ENCODE data around the gene SMIM15. TPM values are rescaled to one million over a fixed set of nuclear protein-coding genes. Genes with fewer than 3 reads are reported as not detected.
A peak's percentile ranks its signal among the peaks of the same experiment; 100 is the strongest.

Gene SMIM15
- 10 to 100 TPM; 15.5 to 26.8 TPM for total RNA-seq

- Histone ChIP-seq H3K4me1 (peaks cover 0 to 18% of the 10 kb centered on the region in 2 donors), H3K27ac (peak within 1 kb of the TSS; percentile 95 to 96), H3K9me3 (no peaks in the 10 kb centered on the region), H3K4me3 (peak within 1 kb of the TSS; percentile 84 to 87), H3K27me3 (no peaks in the 10 kb centered on the region), H3K36me3 (peaks cover 14% of the 10 kb centered on the region)
- no peak for TF ChIP-seq CTCF (IDR thresholded peaks at IDR 0.05)
- DNase-seq (ENCODE audit: low spot score) = peak; percentile 88
These were observed at the start of gene SMIM15 for GRCh38 chr5:61162010-61162831. Gene SMIM15 (minus strand): TSS chr5:61162468. CDS start chr5:61160171, 2,297 bp downstream.

DNA sequence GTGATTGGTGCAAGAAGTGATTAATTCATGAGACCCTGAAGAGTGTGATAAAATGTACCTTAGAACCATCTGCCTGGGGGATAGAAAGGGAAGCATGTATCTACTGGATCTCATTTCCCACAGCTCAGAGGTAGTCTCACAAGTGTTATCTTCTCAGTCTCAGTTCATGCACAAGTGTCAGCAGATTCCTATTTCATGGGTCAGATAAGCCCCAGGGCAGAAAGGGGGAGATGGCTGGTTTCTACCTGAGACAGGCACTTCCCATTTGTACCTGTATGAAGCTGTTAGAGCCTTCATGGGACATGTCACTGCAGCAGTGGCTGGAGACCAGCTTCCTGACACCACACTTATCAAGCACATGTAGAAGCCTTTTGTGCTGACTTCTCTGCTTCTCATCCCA, 45.6 kb upstream of the SMIM15 start:
- Histone ChIP-seq H3K9me3 (peaks cover 0 to 5% of the 10 kb centered on the region in 2 donors), H3K4me1 (no peaks in the 10 kb centered on the region), H3K4me3 (no peak overlapping the region), H3K27ac (no peak overlapping the region), H3K27me3 (no peaks in the 10 kb centered on the region), H3K36me3 (no peaks in the 10 kb centered on the region)
- no peak for DNase-seq (ENCODE audit: low spot score)
- no peak for TF ChIP-seq CTCF (IDR thresholded peaks at IDR 0.05)

DNA sequence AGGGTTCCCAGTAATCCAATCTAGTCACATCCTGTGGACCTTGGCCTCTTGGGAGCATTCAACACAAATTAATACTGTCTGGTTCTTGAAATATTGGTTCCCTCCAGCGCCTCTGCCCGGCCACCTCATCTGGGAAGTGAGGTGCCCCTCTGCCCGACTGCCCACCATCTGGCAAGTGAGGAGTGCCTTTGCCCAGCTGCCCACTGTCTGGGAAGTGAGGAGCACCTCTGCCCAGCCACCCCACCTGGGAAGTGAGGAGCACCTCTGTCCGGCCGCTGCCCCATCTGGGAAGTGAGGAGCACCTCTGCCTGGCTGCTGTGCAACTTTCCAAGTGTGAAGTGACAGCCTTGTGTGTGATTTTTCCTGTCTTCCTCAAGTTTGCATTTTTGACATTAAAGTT, 42.7 kb upstream of the SMIM15 start:
- no peaks in the 10 kb centered on the region for H3K27me3 ChIP-seq
- no peak overlapping the region for H3K4me3 ChIP-seq
- no peak overlapping the region for H3K27ac ChIP-seq
- TF ChIP-seq CTCF (IDR thresholded peaks at IDR 0.05) = no peak
- H3K36me3 ChIP-seq = no peaks in the 10 kb centered on the region
- DNase-seq (ENCODE audit: low spot score) = no peak
- H3K4me1 ChIP-seq = no peaks in the 10 kb centered on the region
- peaks cover 0 to 5% of the 10 kb centered on the region in 2 donors for H3K9me3 ChIP-seq

- no peak overlapping the region for H3K27ac ChIP-seq
- H3K4me1 ChIP-seq = no peaks in the 10 kb centered on the region
- TF ChIP-seq CTCF (IDR thresholded peaks at IDR 0.05) = no peak
- H3K9me3 ChIP-seq = peaks cover 0 to 14% of the 10 kb centered on the region in 2 donors
- no peaks in the 10 kb centered on the region for H3K27me3 ChIP-seq
- H3K4me3 ChIP-seq = no peak overlapping the region
- DNase-seq (ENCODE audit: low spot score) = no peak
- H3K36me3 ChIP-seq = no peaks in the 10 kb centered on the region
These were observed 39.9 kb upstream of the SMIM15 start for GRCh38 chr5:61202213-61202612.

DNA sequence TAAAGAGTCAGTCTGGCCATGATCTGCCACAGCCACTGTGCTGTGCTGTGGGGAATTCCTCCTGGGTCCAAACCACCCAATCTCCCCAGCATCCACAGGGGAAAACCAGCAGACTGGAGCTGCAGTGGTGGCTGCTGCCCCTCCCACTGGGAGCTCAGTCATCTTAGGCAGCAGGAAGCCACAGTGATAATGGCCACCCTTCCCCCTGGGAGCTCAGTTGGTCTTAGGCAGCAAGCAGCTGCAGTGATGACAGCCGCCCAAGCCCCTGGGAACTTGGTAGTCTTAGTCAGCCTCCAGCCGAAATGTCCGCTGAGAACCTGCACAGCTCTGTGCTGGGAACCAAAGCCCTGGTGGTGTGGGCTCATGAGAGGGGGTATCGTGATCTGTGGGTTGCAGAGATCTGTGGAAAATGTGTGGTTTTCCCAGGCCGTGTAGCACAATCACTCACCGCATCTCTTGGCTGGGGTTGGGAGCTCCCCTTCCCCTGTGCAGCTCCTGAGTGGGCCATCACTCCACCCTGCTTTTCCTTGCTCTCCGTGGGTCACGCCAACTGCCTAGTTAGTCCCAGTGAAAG, 38.4 kb upstream of the SMIM15 start:
- no peak overlapping the region for H3K4me3 ChIP-seq
- H3K36me3 ChIP-seq = no peaks in the 10 kb centered on the region
- H3K9me3 ChIP-seq = peaks cover 0 to 14% of the 10 kb centered on the region in 2 donors
- H3K4me1 ChIP-seq = no peaks in the 10 kb centered on the region
- no peak for TF ChIP-seq CTCF (IDR thresholded peaks at IDR 0.05)
- DNase-seq (ENCODE audit: low spot score) = no peak
- no peaks in the 10 kb centered on the region for H3K27me3 ChIP-seq
- H3K27ac ChIP-seq = no peak overlapping the region

Measured in right atrium auricular region (tissue), 2 donors.